ENCODE results near the gene PARVB. TPM values are rescaled to one million over a fixed set of nuclear protein-coding genes. Genes with fewer than 3 reads are reported as not detected.
A peak's percentile ranks its signal among the peaks of the same experiment; 100 is the strongest.

Gene PARVB
- total and polyA plus RNA-seq, 5 donors = 44.0 to 124 (median 88.6) TPM

GRCh38 chr22:44139773-44140172 lies 115.7 kb downstream of the PARVB start:
- ATAC-seq (no peak), DNase-seq (no peak)
- Histone ChIP-seq H3K27me3 (ENCODE audit: control insufficient read depth, insufficient read depth) (no peaks in the 10 kb centered on the region), H3K4me3 (ENCODE audit: low read length) (no peak overlapping the region), H3K4me1 (ENCODE audit: control insufficient read depth, insufficient read depth, low read length) (no peaks in the 10 kb centered on the region), H3K27ac (ENCODE audit: low read length) (no peak overlapping the region), H3K9me3 (ENCODE audit: control insufficient read depth, low read length) (peaks cover 3% of the 10 kb centered on the region)
- intact Hi-C loops (cut with DNase I) = no loop called here
- WGBS = 75% methylated on average over 6 of the region's 6 CpGs

DNA sequence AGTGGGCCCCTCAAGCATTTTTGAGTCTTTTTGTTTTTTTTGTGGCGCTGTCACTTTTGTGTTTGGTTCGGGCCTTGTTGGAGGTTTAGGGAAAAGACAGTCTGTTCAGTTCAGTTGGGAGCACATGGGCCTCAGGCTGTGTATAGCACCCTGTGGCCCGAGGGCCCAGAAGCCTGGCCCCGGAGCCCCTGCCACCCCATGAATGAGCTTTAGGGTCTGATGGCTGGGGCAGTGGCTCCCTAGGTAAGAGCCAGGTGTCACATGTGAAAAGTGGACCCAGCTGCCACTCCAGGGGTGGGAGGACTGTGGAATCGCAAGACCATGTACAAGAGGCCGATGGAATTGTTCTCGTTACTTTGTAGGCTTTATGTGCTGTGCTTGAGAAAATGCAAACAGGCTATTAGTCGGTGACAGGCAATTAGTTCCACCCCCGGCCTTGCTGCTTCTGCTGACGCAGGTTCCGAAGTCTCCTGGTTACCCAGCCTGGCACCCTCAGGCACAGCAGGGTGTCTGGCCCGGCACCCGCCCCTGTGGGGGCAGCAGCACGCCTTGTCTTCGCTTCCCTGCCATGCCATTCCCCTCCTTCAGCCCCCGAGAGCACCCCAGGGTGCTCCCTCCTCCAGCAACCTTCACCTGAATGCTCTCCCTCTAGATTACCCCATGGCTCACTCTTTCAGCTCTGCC lies 118.5 kb downstream of the PARVB start:
- Histone ChIP-seq H3K27me3 (ENCODE audit: control insufficient read depth, insufficient read depth) (no peaks in the 10 kb centered on the region), H3K9me3 (ENCODE audit: control insufficient read depth, low read length) (no peaks in the 10 kb centered on the region), H3K27ac (ENCODE audit: low read length) (no peak overlapping the region), H3K4me3 (ENCODE audit: low read length) (no peak overlapping the region), H3K4me1 (ENCODE audit: control insufficient read depth, insufficient read depth, low read length) (peaks cover 3% of the 10 kb centered on the region)
- 95% methylated on average over 16 of the region's 16 CpGs for WGBS
- ATAC-seq (no peak), DNase-seq (no peak)
- intact Hi-C loops (cut with DNase I) = no loop called here

DNA sequence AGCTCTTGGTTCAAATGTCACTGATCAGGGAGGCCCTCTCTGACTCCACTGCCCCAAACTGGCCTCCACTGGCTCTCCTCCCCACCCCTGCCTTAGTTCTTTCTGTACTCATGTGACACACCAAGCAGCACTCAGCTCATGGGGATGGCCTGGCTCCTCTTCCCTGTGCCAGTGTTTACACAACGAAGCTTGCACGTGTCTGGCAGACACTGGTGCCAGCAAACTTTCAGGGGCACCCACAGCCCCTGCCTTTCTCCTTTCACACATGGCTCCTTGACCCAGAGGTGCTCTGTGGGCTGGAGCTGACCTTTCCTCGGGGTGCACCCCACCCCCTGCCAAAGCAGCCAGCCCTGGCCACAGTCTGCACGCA lies 119.0 kb downstream of the PARVB start:
- no peaks in the 10 kb centered on the region for H3K9me3 ChIP-seq (ENCODE audit: control insufficient read depth, low read length)
- peaks cover 3% of the 10 kb centered on the region for H3K4me1 ChIP-seq (ENCODE audit: control insufficient read depth, insufficient read depth, low read length)
- no peak overlapping the region for H3K4me3 ChIP-seq (ENCODE audit: low read length)
- no peaks in the 10 kb centered on the region for H3K27me3 ChIP-seq (ENCODE audit: control insufficient read depth, insufficient read depth)
- ATAC-seq = no peak
- no peak for DNase-seq
- H3K27ac ChIP-seq (ENCODE audit: low read length) = no peak overlapping the region
- WGBS = 67% methylated on average over 4 of the region's 4 CpGs
- intact Hi-C loops (cut with DNase I) = no loop called here

DNA sequence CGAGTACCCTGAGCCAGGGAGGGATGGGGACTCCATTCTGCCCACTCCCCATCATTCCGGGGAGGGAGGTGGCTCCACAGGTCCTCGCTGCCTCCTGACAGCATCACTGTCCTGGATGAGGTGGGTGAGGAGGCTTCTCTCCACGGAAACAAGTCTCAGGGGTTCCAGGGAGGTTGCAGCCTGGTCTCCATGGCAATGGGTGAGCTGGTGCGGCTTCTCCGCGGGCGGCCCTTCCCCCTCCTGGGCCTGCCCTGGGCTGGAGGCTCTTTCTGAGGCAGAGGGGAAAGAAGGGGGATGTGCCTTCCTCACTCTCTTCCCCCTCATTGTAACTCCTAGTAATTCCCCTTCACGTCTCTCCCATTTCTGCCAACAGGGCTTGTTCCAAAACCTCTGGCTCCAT lies 119.5 kb downstream of the PARVB start:
- DNase-seq (no peak), ATAC-seq (no peak)
- 77% methylated on average over 9 of the region's 9 CpGs for WGBS
- no peaks in the 10 kb centered on the region for H3K27me3 ChIP-seq (ENCODE audit: control insufficient read depth, insufficient read depth)
- H3K27ac ChIP-seq (ENCODE audit: low read length) = no peak overlapping the region
- peaks cover 3% of the 10 kb centered on the region for H3K4me1 ChIP-seq (ENCODE audit: control insufficient read depth, insufficient read depth, low read length)
- intact Hi-C loops (cut with DNase I) = no loop called here
- no peak overlapping the region for H3K4me3 ChIP-seq (ENCODE audit: low read length)
- H3K9me3 ChIP-seq (ENCODE audit: control insufficient read depth, low read length) = no peaks in the 10 kb centered on the region

GRCh38 chr22:44144046-44144569 lies 120.0 kb downstream of the PARVB start:
- DNase-seq = no peak
- 88% methylated on average over 10 of the region's 10 CpGs for WGBS
- Histone ChIP-seq H3K27me3 (ENCODE audit: control insufficient read depth, insufficient read depth) (no peaks in the 10 kb centered on the region), H3K4me3 (ENCODE audit: low read length) (no peak overlapping the region), H3K4me1 (ENCODE audit: control insufficient read depth, insufficient read depth, low read length) (peaks cover 3% of the 10 kb centered on the region), H3K27ac (ENCODE audit: low read length) (no peak overlapping the region), H3K9me3 (ENCODE audit: control insufficient read depth, low read length) (no peaks in the 10 kb centered on the region)
- intact Hi-C loops (cut with DNase I) = no loop called here
- no peak for ATAC-seq

- ATAC-seq = peak; percentile 59 to 79
- H3K9me3 ChIP-seq (ENCODE audit: control insufficient read depth, low read length) = no peaks in the 10 kb centered on the region
- H3K4me3 ChIP-seq (ENCODE audit: low read length) = no peak overlapping the region
- peak overlapping the region; percentile 28 for H3K27ac ChIP-seq (ENCODE audit: low read length)
- H3K4me1 ChIP-seq (ENCODE audit: control insufficient read depth, insufficient read depth, low read length) = peaks cover 3% of the 10 kb centered on the region
- no peaks in the 10 kb centered on the region for H3K27me3 ChIP-seq (ENCODE audit: control insufficient read depth, insufficient read depth)
- DNase-seq = peak; percentile 49 to 75 (median 66)
- 65% methylated on average over 8 of the region's 8 CpGs for WGBS
- intact Hi-C loops (cut with DNase I) = no loop called here
These were observed 121.4 kb downstream of the PARVB start for GRCh38 chr22:44145544-44145943.

DNA sequence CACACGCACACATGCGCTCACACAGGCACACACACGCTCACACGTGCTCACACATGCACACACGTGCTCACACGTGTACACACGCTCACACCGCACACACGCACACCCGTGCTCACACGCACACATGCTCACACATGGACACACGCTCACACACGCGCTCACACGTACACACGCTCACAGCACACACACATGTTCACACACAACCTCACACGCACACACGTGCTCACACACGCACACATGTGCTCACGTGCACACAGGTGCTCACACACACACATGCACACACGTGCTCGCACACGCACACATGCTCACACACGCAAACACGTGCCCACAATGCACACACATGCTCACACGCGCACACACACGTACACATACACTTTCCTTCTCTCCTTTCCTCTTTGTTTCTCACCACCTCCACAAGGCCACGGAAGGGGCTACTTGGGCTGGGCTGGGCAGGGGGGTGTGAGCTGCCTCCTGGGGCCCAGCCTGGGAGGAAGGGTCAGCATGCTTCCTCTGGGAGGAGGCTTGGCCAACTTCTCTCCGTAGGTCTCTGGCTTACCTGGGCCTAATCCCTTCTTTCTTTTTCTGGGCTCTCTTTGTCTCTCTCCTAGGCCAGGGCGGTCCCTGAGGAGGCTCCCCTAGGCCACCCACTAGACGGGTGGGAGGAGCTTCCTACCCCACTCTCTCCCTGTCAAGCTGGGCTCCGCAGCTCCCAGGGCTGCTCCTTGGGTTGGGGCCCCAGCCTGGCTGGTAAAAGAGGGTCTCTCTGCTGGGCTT lies 122.2 kb downstream of the PARVB start:
- Histone ChIP-seq H3K4me1 (ENCODE audit: control insufficient read depth, insufficient read depth, low read length) (peaks cover 3% of the 10 kb centered on the region), H3K4me3 (ENCODE audit: low read length) (no peak overlapping the region), H3K9me3 (ENCODE audit: control insufficient read depth, low read length) (no peaks in the 10 kb centered on the region), H3K27ac (ENCODE audit: low read length) (no peak overlapping the region), H3K27me3 (ENCODE audit: control insufficient read depth, insufficient read depth) (no peaks in the 10 kb centered on the region)
- DNase-seq (peak in 1 of 3 donors; percentile 37), ATAC-seq (no peak)
- WGBS = 91% methylated on average over 33 of the region's 33 CpGs
- intact Hi-C loops (cut with DNase I) = no loop called here

GRCh38 chr22:44147008-44147645 lies 123.0 kb downstream of the PARVB start:
- H3K4me1 ChIP-seq (ENCODE audit: control insufficient read depth, insufficient read depth, low read length) = peaks cover 3% of the 10 kb centered on the region
- no peaks in the 10 kb centered on the region for H3K9me3 ChIP-seq (ENCODE audit: control insufficient read depth, low read length)
- no peak overlapping the region for H3K27ac ChIP-seq (ENCODE audit: low read length)
- no peaks in the 10 kb centered on the region for H3K27me3 ChIP-seq (ENCODE audit: control insufficient read depth, insufficient read depth)
- WGBS = 75% methylated on average over 12 of the region's 12 CpGs
- no peak overlapping the region for H3K4me3 ChIP-seq (ENCODE audit: low read length)
- no peak for DNase-seq
- ATAC-seq = no peak
- intact Hi-C loops (cut with DNase I) = no loop called here

DNA sequence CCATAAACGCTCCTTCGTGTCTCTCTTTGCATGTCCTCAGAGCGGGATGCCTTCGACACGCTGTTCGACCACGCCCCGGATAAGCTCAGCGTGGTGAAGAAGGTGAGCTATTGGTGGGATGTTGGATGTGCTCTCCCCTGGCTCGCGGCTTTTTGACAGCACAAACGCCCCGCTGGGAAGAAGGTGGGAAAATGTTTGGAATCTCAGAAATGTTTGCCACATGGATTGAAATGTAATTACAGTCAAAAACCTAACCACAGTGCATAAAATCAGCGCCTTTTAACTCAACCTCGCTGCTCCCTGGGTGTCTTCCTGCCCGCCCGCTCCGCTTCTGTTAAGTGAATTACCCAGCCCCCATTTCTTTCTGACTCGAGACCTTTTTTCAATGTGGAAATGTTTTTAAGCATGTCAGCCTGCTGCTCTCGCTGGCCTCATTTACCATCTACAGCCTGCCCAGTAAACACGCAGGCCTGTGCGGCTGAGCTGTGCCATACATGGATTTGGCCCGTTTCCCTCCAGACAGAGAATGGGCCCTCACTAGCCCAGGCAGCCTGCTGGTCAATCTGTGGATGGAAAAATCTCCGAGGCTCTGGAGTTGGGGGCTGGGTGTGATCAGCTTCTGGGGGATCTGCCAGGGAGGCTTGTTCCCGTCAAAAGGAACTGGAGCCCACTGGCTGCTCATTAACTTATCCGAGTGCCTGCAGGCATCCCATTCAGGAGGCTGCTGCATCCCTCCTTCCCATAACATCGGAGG lies 123.9 kb downstream of the PARVB start:
- H3K4me1 ChIP-seq (ENCODE audit: control insufficient read depth, insufficient read depth, low read length) = peaks cover 3% of the 10 kb centered on the region
- DNase-seq (peak in 2 of 3 donors; percentile 30 to 34), ATAC-seq (no peak)
- H3K27ac ChIP-seq (ENCODE audit: low read length) = no peak overlapping the region
- no peak overlapping the region for H3K4me3 ChIP-seq (ENCODE audit: low read length)
- 60% methylated on average over 27 of the region's 27 CpGs for WGBS
- intact Hi-C loops (cut with DNase I) = no loop called here
- H3K9me3 ChIP-seq (ENCODE audit: control insufficient read depth, low read length) = no peaks in the 10 kb centered on the region
- H3K27me3 ChIP-seq (ENCODE audit: control insufficient read depth, insufficient read depth) = no peaks in the 10 kb centered on the region

DNA sequence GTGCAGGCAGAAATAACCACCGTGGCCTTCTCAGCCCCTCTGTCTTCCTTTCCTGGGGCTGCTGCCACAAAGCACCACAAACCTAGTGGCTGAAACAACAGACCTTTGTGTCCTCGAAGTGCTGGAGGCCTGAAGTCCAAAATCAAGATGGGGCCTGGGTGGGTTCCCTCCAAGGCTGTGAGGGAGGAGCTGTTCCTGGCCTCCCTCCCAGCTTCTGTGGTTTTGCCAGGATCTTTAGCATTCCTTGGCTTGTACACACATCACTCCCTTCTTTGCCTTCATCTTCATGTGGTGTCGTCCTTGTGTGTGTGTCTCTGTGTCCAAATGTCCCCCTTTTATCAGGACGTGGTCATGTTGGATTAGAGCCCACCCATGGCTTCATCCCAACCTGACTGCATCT lies 127.6 kb downstream of the PARVB start:
- no peak overlapping the region for H3K27ac ChIP-seq (ENCODE audit: low read length)
- no peaks in the 10 kb centered on the region for H3K9me3 ChIP-seq (ENCODE audit: control insufficient read depth, low read length)
- DNase-seq (peak in 2 of 3 donors; percentile 36 to 62), ATAC-seq (peak in 1 of 2 donors; percentile 44)
- WGBS = 58% methylated on average over 4 of the region's 4 CpGs
- no peaks in the 10 kb centered on the region for H3K27me3 ChIP-seq (ENCODE audit: control insufficient read depth, insufficient read depth)
- intact Hi-C loops (cut with DNase I) = no loop called here
- no peak overlapping the region for H3K4me3 ChIP-seq (ENCODE audit: low read length)
- H3K4me1 ChIP-seq (ENCODE audit: control insufficient read depth, insufficient read depth, low read length) = no peaks in the 10 kb centered on the region
